ENCODE results near the gene ITIH4. TPM values are rescaled to one million over a fixed set of nuclear protein-coding genes. Genes with fewer than 3 reads are reported as not detected.

The ITIH4 gene
- total RNA-seq, result 0.96 and 2.3 TPM in 2 replicates

GRCh38 chr3:52830535-52831258 lies at the start of gene ITIH4:
Gene ITIH4, minus strand, starts transcription at chr3:52830672. Its CDS starts 30 bp downstream, at chr3:52830642.

GRCh38 chr3:52834871-52835501 lies 4.5 kb upstream of the ITIH4 start, which contains the start of gene MUSTN1:
Gene MUSTN1, minus strand, starts transcription at chr3:52835019. Its CDS starts 71 bp downstream, at chr3:52834948.

GRCh38 chr3:52794612-52795099 lies 35.8 kb downstream of the ITIH4 start, which contains the start of gene ITIH3:
Gene ITIH3, plus strand, starts transcription at chr3:52794796. Its CDS starts 8 bp downstream, at chr3:52794804.

GRCh38 chr3:52777127-52777958 lies 53.1 kb downstream of the ITIH4 start, which contains the start of gene ITIH1:
Gene ITIH1, plus strand, starts transcription at chr3:52777599. Its CDS starts 17 bp downstream, at chr3:52777616.

GRCh38 chr3:52770496-52771333 lies 59.8 kb downstream of the ITIH4 start, which contains the start of gene NEK4:
Gene NEK4, minus strand, starts transcription at chr3:52770940. Its CDS starts 194 bp downstream, at chr3:52770746.

Other genes starting within 250 kb of the ITIH4 start
- gene PBRM1, start 144.8 kb downstream of the ITIH4 start, total RNA-seq, result 53.8 and 64.0 TPM in 2 replicates
- 160 and 167 TPM in 2 replicates for gene GNL3, start 144.6 kb downstream of the ITIH4 start, total RNA-seq
- 112 and 118 TPM in 2 replicates for gene GLT8D1, start 124.9 kb downstream of the ITIH4 start, total RNA-seq
- gene SPCS1, start 124.6 kb downstream of the ITIH4 start, total RNA-seq, result 71.6 and 96.6 TPM in 2 replicates
- gene NEK4, start 59.7 kb downstream of the ITIH4 start, total RNA-seq, result 17.8 and 24.7 TPM in 2 replicates
- gene ITIH1, start 53.1 kb downstream of the ITIH4 start, total RNA-seq, result 0.56 TPM in 1 of 2 replicates, not detected in the other
- gene ITIH3, start 35.9 kb downstream of the ITIH4 start, total RNA-seq, result 0.19 and 0.85 TPM in 2 replicates
- 0.56 TPM in 1 of 2 replicates, not detected in the other for gene MUSTN1, start 4.3 kb upstream of the ITIH4 start, total RNA-seq
- 16.5 and 17.5 TPM in 2 replicates for gene STIMATE, start 66.9 kb upstream of the ITIH4 start, total RNA-seq
- gene SFMBT1, start 215.4 kb upstream of the ITIH4 start, total RNA-seq, result 5.0 and 5.9 TPM in 2 replicates